Activated naive CD8-positive, alpha-beta T cell treated with anti-CD3 and anti-CD28 coated beads, Interleukin-2, amount 50 U/mL, for 24 hours (primary cell): ENCODE data around the gene STT3B.

Experiments
- ATAC-seq: fragments of 150-1000 bp; cut with Tn5 transposase; one replicate; pipeline ENCODE4 v1.10.0; 2021
- DNase-seq: peaks from one replicate; pipeline ENCODE4 v3.0.0; 2021
- H3K27ac Mint-ChIP-seq: one replicate; pipeline ENCODE4 v1.8.0; 2021; ENCODE audit warnings: mild to moderate bottlenecking, mixed read lengths
- H3K27me3 Mint-ChIP-seq: one replicate; pipeline ENCODE4 v1.8.0; 2021; ENCODE audit warnings: mixed read lengths
- H3K36me3 Mint-ChIP-seq: one replicate; pipeline ENCODE4 v1.8.0; 2021; ENCODE audit warnings: low read depth, mixed read lengths
- H3K4me1 Mint-ChIP-seq: one replicate; pipeline ENCODE4 v1.8.0; 2021; ENCODE audit warnings: mixed read lengths
- H3K4me3 Mint-ChIP-seq: one replicate; pipeline ENCODE4 v1.8.0; 2021; ENCODE audit warnings: mild to moderate bottlenecking, moderate library complexity, mixed read lengths
- H3K9me3 Mint-ChIP-seq: one replicate; pipeline ENCODE4 v1.8.0; 2021; ENCODE audit warnings: mixed read lengths

Gene STT3B

GRCh38 chr3:31615071-31615875 lies 82.5 kb downstream of the STT3B start:
- H3K9me3 Mint-ChIP-seq: no peaks in the 10 kb centered on the region
- no peak for DNase-seq
- no peaks in the 10 kb centered on the region for H3K27me3 Mint-ChIP-seq
- H3K4me3 Mint-ChIP-seq: no peak overlapping the region
- H3K36me3 Mint-ChIP-seq: peaks cover 55% of the 10 kb centered on the region
- peaks cover 41% of the 10 kb centered on the region for H3K4me1 Mint-ChIP-seq
- H3K27ac Mint-ChIP-seq: peak overlapping the region; percentile 9
- no peak for ATAC-seq

DNA sequence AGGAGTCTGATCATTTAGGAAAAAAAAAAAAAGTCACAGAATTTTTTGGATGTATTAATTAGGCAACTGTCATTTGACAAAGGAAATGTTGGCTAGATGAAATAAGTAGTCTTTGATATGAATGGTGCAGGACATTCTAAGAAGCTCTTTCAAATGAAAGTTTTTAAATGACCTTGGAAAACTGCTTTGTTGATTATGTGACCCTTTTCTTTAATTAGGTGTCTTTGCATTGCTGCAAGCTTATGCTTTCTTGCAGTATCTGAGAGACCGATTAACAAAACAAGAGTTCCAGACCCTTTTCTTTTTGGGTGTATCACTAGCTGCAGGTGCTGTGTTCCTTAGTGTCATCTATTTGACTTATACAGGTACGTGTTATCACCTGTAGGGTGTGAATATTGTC lies 84.0 kb downstream of the STT3B start:
- peaks cover 44% of the 10 kb centered on the region for H3K4me1 Mint-ChIP-seq
- H3K27me3 Mint-ChIP-seq: no peaks in the 10 kb centered on the region
- H3K9me3 Mint-ChIP-seq: no peaks in the 10 kb centered on the region
- no peak overlapping the region for H3K4me3 Mint-ChIP-seq
- peaks cover 57% of the 10 kb centered on the region for H3K36me3 Mint-ChIP-seq
- H3K27ac Mint-ChIP-seq: no peak overlapping the region
- no peak for DNase-seq
- no peak for ATAC-seq

DNA sequence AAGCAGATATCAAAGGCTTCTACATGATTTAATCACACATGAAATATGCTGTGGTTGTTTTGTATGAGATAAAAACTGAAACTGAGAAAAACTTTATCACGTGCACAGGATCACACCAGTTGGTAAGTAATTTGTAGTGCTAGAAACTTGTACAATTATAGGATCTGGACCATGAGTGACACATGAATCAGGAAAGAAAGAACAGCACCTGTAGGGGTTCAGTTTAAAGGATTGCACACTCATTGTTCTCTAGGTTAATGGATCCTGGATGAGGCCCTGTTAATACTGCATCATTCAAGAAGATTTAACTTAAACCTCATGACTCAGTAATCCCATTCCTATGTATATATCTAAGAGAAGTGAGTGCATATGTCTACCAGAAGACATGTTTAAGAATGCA lies 87.9 kb downstream of the STT3B start:
- peaks cover 58% of the 10 kb centered on the region for H3K36me3 Mint-ChIP-seq
- H3K27me3 Mint-ChIP-seq: no peaks in the 10 kb centered on the region
- H3K4me3 Mint-ChIP-seq: no peak overlapping the region
- DNase-seq (no peak), ATAC-seq (peak; percentile 52)
- H3K4me1 Mint-ChIP-seq: peaks cover 27% of the 10 kb centered on the region
- peak overlapping the region; percentile 19 for H3K27ac Mint-ChIP-seq
- H3K9me3 Mint-ChIP-seq: no peaks in the 10 kb centered on the region

- Mint-ChIP-seq H3K9me3 (no peaks in the 10 kb centered on the region), H3K27ac (no peak overlapping the region), H3K27me3 (no peaks in the 10 kb centered on the region), H3K36me3 (peaks cover 59% of the 10 kb centered on the region), H3K4me1 (peaks cover 23% of the 10 kb centered on the region), H3K4me3 (no peak overlapping the region)
- DNase-seq (no peak), ATAC-seq (no peak)
These were observed 88.6 kb downstream of the STT3B start for GRCh38 chr3:31621314-31621713.

DNA sequence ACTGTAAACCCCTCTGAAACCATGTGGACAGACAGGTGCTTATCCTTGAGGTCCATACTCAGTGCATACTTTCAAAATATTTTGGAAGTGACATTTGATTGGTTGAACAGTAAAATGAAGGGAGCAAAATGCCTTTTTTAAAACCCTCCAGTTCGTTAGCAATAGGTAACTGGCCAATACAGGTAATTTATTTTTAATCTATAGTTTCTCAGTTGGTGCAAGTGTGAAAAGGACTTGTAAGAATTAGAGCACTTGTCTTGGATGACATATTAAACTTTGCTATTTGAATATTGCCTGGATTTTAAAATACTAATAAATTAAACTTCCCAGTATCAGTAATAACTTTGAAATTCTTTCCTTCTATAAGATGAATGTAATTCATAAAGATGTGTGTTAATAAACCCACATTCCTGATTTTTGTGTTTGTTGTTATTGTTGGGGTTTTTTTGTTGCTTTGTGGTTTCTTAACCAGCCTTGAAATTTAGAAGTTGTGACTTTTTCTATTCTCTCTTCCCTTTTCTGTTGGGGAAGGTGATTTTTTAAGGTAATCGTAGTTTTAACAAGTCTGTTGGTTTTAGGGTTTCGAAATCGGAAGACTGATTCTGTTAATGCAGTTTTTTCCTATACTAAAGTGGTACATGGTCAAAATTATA lies 90.0 kb downstream of the STT3B start:
- Mint-ChIP-seq H3K9me3 (no peaks in the 10 kb centered on the region), H3K36me3 (peaks cover 63% of the 10 kb centered on the region)

GRCh38 chr3:31624083-31624709 lies 91.5 kb downstream of the STT3B start:
- no peak for ATAC-seq
- Mint-ChIP-seq H3K27ac (no peak overlapping the region), H3K9me3 (no peaks in the 10 kb centered on the region)

More for the DNA sequence above, 90.0 kb downstream of the STT3B start:
- ATAC-seq (no peak), DNase-seq (no peak)
- Mint-ChIP-seq H3K27ac (no peak overlapping the region), H3K27me3 (no peaks in the 10 kb centered on the region), H3K4me1 (peaks cover 23% of the 10 kb centered on the region), H3K4me3 (no peak overlapping the region)

DNA sequence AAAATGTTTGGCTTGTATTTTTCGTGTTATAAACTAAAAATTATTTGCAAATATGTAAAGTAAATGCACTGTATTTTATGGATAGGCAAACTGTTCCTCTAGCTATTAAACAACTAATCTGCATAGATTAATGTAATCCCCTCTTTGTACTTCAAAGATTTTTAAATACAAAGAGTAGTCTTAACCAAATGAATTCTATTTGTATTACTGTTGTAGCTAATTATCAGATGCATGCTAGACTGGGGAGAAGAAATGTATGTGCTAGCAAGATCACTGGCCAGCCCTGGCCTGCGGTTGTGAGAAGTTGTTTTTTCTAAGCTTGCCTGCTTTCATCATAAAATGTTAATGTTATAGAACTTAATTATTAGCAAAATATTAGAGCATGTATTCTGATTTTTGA lies 92.6 kb downstream of the STT3B start:
- H3K36me3 Mint-ChIP-seq: peaks cover 74% of the 10 kb centered on the region
- H3K27ac Mint-ChIP-seq: no peak overlapping the region
- no peak overlapping the region for H3K4me3 Mint-ChIP-seq
- no peaks in the 10 kb centered on the region for H3K27me3 Mint-ChIP-seq
- H3K4me1 Mint-ChIP-seq: peaks cover 31% of the 10 kb centered on the region
- DNase-seq: no peak
- ATAC-seq: no peak
- no peaks in the 10 kb centered on the region for H3K9me3 Mint-ChIP-seq

More at GRCh38 chr3:31624083-31624709, 91.5 kb downstream of the STT3B start:
- no peak for DNase-seq
- Mint-ChIP-seq H3K4me3 (no peak overlapping the region), H3K4me1 (peaks cover 32% of the 10 kb centered on the region), H3K27me3 (no peaks in the 10 kb centered on the region), H3K36me3 (peaks cover 69% of the 10 kb centered on the region)

- H3K27me3 Mint-ChIP-seq: no peaks in the 10 kb centered on the region
- no peak overlapping the region for H3K4me3 Mint-ChIP-seq
- H3K36me3 Mint-ChIP-seq: peaks cover 81% of the 10 kb centered on the region
- no peaks in the 10 kb centered on the region for H3K9me3 Mint-ChIP-seq
- H3K4me1 Mint-ChIP-seq: peaks cover 21% of the 10 kb centered on the region
- no peak for ATAC-seq
- no peak overlapping the region for H3K27ac Mint-ChIP-seq
- DNase-seq: no peak
These were observed 96.3 kb downstream of the STT3B start for GRCh38 chr3:31629054-31629453.

DNA sequence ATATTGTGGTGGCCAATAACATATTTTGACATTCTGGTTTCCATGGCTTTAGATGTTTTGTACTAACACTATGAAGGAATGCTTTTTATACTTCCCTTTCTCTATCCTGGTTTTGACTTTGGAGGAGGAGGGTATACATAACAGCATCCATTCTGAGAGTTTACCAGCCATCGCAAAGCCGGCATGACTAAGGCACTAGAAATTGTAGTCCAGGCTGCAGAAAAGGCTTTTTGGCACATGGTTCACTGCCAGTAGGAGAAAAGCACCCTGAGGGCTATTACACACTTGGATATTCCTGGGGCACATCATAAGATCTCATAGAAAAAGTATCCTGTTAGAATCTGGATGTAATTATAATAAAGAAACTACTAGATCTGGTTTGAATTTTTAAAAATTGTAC lies 101.8 kb downstream of the STT3B start:
- peaks cover 42% of the 10 kb centered on the region for H3K4me1 Mint-ChIP-seq
- H3K4me3 Mint-ChIP-seq: no peak overlapping the region
- ATAC-seq (no peak), DNase-seq (no peak)
- no peaks in the 10 kb centered on the region for H3K27me3 Mint-ChIP-seq
- peaks cover 74% of the 10 kb centered on the region for H3K36me3 Mint-ChIP-seq
- H3K9me3 Mint-ChIP-seq: no peaks in the 10 kb centered on the region
- H3K27ac Mint-ChIP-seq: no peak overlapping the region

- Mint-ChIP-seq H3K4me1 (peaks cover 42% of the 10 kb centered on the region), H3K9me3 (no peaks in the 10 kb centered on the region), H3K27me3 (no peaks in the 10 kb centered on the region), H3K27ac (peak overlapping the region; percentile 55), H3K36me3 (peaks cover 63% of the 10 kb centered on the region), H3K4me3 (no peak overlapping the region)
- ATAC-seq: peak; percentile 61
- no peak for DNase-seq
These were observed 102.8 kb downstream of the STT3B start for GRCh38 chr3:31635545-31635944.

- Mint-ChIP-seq H3K36me3 (peaks cover 61% of the 10 kb centered on the region), H3K27ac (peak overlapping the region; percentile 55), H3K4me3 (no peak overlapping the region), H3K27me3 (no peaks in the 10 kb centered on the region), H3K9me3 (no peaks in the 10 kb centered on the region), H3K4me1 (peaks cover 42% of the 10 kb centered on the region)
- DNase-seq (no peak), ATAC-seq (no peak)
These were observed 103.3 kb downstream of the STT3B start for GRCh38 chr3:31636049-31636448.

- DNase-seq (no peak), ATAC-seq (no peak)
- peak overlapping the region; percentile 60 for H3K27ac Mint-ChIP-seq
- no peaks in the 10 kb centered on the region for H3K27me3 Mint-ChIP-seq
- peaks cover 42% of the 10 kb centered on the region for H3K4me1 Mint-ChIP-seq
- no peak overlapping the region for H3K4me3 Mint-ChIP-seq
- peaks cover 56% of the 10 kb centered on the region for H3K36me3 Mint-ChIP-seq
- no peaks in the 10 kb centered on the region for H3K9me3 Mint-ChIP-seq
These were observed 104.1 kb downstream of the STT3B start for GRCh38 chr3:31636694-31637442.

- peaks cover 30% of the 10 kb centered on the region for H3K4me1 Mint-ChIP-seq
- H3K36me3 Mint-ChIP-seq: peaks cover 38% of the 10 kb centered on the region
- no peak overlapping the region for H3K4me3 Mint-ChIP-seq
- no peak overlapping the region for H3K27ac Mint-ChIP-seq
- peaks cover 4% of the 10 kb centered on the region for H3K9me3 Mint-ChIP-seq
- ATAC-seq (no peak), DNase-seq (no peak)
- no peaks in the 10 kb centered on the region for H3K27me3 Mint-ChIP-seq
These were observed 107.1 kb downstream of the STT3B start for GRCh38 chr3:31639828-31640227.

DNA sequence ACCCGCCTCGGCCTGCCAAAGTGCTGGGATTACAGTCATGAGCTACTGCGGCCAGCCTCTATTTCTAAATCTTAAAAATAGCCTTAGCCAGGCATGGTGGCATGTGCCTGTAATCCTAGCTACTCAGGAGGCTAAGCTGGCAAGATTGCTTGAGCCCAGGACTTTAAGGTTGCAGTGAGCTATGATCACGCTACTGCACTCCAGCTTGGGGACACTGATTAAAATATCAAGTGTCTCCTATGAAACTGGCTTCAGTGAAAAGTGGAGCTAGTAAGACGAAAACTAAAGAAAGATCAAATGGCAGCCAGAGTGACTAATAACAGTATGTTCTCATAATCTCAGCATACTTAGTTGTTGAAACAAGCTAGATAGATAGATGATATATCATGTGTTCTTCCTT lies 112.5 kb downstream of the STT3B start:
- peaks cover 36% of the 10 kb centered on the region for H3K9me3 Mint-ChIP-seq
- H3K4me3 Mint-ChIP-seq: no peak overlapping the region
- DNase-seq (no peak), ATAC-seq (no peak)
- no peaks in the 10 kb centered on the region for H3K4me1 Mint-ChIP-seq
- H3K27me3 Mint-ChIP-seq: no peaks in the 10 kb centered on the region
- H3K36me3 Mint-ChIP-seq: peaks cover 50% of the 10 kb centered on the region
- H3K27ac Mint-ChIP-seq: no peak overlapping the region
